Adrenal gland (tissue), 5 donors: Measurements from ENCODE around the gene TXNRD2.

Source experiments
- CTCF ChIP-seq, 6 experiments: fragments of 450-650 bp in 4 of 6; fragments of 200-600 bp in 2 of 6; sonication (generic) in 1 of 6; IDR thresholded peaks; 1 replicate in 5 of 6; 2 replicates in 1 of 6; pipeline versions ENCODE4 v1.5.1 to v1.8.0; 2016 to 2021; ENCODE audit warnings: antibody characterized with exemption in 6 of 6, mild to moderate bottlenecking in 2 of 6, moderate library complexity in 1 of 6
- POLR2A ChIP-seq, 2 donors: fragments of 450-650 bp; IDR thresholded peaks; one replicate each; pipeline ENCODE4 v1.6.1; 2017; ENCODE audit warnings: antibody characterized with exemption in 2 of 2, mild to moderate bottlenecking in 2 of 2, moderate library complexity in 1 of 2
- donor health status: DM: no; HTN: no; CAD: no.

- TF ChIP-seq POLR2A (IDR thresholded peaks at IDR 0.05) (no peak), CTCF (IDR thresholded peaks at IDR 0.05) (no peak)
Observed at GRCh38 chr22:19988331-19988808, 46.8 kb upstream of the TXNRD2 start.
